ENCODE data around the gene IGSF9.

DNA sequence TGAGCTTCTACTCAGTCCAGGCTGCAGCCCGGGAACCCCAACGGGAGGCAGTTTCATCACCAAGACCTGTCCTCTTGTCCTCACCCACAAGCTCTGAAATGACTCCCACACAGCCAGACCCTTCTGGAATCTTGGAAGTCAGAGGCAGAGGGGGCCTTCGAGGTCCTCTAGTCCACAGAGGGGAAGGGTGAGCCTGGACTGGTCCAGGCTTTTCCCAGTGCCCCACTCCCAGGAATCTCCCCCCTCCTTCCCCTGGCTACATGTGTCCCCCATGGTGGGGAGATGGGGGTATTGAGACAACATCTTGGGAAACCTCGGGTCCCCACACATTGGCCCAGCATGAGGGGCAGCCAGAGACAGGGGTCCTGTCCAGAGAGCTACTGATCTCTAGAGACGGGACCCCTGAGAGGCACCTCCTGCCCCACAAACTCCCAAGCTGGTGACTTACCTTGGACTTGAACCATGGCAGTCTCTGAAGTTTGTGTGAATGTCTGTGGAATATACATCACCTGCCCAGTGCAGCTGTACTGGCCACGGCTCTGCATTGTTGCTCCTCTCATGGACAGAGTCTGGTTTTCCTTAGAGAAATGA lies 28.0 kb upstream of the IGSF9 start:
- TF ChIP-seq POLR2A (IDR thresholded peaks at IDR 0.05): no peak
- TF ChIP-seq, protein P1, sequence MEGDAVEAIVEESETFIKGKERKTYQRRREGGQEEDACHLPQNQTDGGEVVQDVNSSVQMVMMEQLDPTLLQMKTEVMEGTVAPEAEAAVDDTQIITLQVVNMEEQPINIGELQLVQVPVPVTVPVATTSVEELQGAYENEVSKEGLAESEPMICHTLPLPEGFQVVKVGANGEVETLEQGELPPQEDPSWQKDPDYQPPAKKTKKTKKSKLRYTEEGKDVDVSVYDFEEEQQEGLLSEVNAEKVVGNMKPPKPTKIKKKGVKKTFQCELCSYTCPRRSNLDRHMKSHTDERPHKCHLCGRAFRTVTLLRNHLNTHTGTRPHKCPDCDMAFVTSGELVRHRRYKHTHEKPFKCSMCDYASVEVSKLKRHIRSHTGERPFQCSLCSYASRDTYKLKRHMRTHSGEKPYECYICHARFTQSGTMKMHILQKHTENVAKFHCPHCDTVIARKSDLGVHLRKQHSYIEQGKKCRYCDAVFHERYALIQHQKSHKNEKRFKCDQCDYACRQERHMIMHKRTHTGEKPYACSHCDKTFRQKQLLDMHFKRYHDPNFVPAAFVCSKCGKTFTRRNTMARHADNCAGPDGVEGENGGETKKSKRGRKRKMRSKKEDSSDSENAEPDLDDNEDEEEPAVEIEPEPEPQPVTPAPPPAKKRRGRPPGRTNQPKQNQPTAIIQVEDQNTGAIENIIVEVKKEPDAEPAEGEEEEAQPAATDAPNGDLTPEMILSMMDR (IDR thresholded peaks at IDR 0.05): no peak

Measured in uterus (tissue), 2 donors.